Measurements from ENCODE around the gene FGF1.
A peak's percentile ranks its signal among the peaks of the same experiment; 100 is the strongest.

FGF1 gene

GRCh38 chr5:142697356-142698255 is 11.7 kb upstream of the FGF1 start:
- TF ChIP-seq, protein P1, sequence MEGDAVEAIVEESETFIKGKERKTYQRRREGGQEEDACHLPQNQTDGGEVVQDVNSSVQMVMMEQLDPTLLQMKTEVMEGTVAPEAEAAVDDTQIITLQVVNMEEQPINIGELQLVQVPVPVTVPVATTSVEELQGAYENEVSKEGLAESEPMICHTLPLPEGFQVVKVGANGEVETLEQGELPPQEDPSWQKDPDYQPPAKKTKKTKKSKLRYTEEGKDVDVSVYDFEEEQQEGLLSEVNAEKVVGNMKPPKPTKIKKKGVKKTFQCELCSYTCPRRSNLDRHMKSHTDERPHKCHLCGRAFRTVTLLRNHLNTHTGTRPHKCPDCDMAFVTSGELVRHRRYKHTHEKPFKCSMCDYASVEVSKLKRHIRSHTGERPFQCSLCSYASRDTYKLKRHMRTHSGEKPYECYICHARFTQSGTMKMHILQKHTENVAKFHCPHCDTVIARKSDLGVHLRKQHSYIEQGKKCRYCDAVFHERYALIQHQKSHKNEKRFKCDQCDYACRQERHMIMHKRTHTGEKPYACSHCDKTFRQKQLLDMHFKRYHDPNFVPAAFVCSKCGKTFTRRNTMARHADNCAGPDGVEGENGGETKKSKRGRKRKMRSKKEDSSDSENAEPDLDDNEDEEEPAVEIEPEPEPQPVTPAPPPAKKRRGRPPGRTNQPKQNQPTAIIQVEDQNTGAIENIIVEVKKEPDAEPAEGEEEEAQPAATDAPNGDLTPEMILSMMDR (IDR thresholded peaks at IDR 0.05), result no peak
- H3K4me3 ChIP-seq, result peak overlapping the region; percentile 57
- DNase-seq (ENCODE audit: low spot score), result peak; percentile 88
- peak overlapping the region; percentile 87 to 93 for H3K27ac ChIP-seq

- H3K27ac ChIP-seq, result peak overlapping the region; percentile 87 to 93
- TF ChIP-seq, protein P1 (IDR thresholded peaks at IDR 0.05), result no peak
- DNase-seq (ENCODE audit: low spot score), result no peak
- peak overlapping the region; percentile 57 for H3K4me3 ChIP-seq
Measured at GRCh38 chr5:142696379-142696778, 10.5 kb upstream of the FGF1 start.

- TF ChIP-seq, protein P1 (IDR thresholded peaks at IDR 0.05), result no peak
- H3K4me3 ChIP-seq, result no peak overlapping the region
Measured at GRCh38 chr5:142694092-142694856, 8.4 kb upstream of the FGF1 start.

GRCh38 chr5:142692321-142692894 is 6.5 kb upstream of the FGF1 start:
- no peak for DNase-seq (ENCODE audit: low spot score)
- TF ChIP-seq, protein P1 (IDR thresholded peaks at IDR 0.05), result no peak
- Histone ChIP-seq H3K27ac (no peak overlapping the region), H3K4me3 (no peak overlapping the region)

More at GRCh38 chr5:142694092-142694856, 8.4 kb upstream of the FGF1 start:
- peak overlapping the region in 1 of 2 donors; percentile 5 for H3K27ac ChIP-seq
- no peak for DNase-seq (ENCODE audit: low spot score)

GRCh38 chr5:142690667-142691066 is 4.8 kb upstream of the FGF1 start:
- peak overlapping the region in 1 of 2 donors; percentile 15 for H3K27ac ChIP-seq
- TF ChIP-seq, protein P1 (IDR thresholded peaks at IDR 0.05), result no peak
- no peak for DNase-seq (ENCODE audit: low spot score)

DNA sequence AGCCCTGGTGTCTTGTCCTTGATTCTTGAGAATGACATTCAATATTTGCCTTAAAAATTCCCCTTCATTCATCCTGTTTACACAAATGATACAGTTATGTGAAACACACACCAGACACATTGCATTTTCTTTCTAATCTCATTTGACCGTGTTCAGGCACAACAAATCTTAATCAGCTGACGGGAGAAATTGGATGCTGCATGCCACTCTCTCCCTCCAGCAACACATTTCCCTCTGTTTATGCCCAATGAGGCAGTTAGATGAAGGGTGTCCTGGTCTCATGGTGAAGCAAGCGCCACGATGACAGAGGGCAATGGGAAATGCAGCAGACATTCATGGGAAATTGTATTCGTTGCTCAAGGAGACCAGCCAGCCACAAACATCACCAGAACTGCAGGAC is 3.2 kb upstream of the FGF1 start:
- no peak for DNase-seq (ENCODE audit: low spot score)
- TF ChIP-seq, protein P1 (IDR thresholded peaks at IDR 0.05), result no peak
- no peak overlapping the region for H3K4me3 ChIP-seq
- H3K27ac ChIP-seq, result peak overlapping the region; percentile 48 to 95

More at GRCh38 chr5:142690667-142691066, 4.8 kb upstream of the FGF1 start:
- no peak overlapping the region for H3K4me3 ChIP-seq
